ENCODE data around the gene TECPR1.

The TECPR1 gene

GRCh38 chr7:98257701-98258100 lies 5.7 kb upstream of the TECPR1 start:
- TF ChIP-seq YY1 (IDR thresholded peaks at IDR 0.05; ENCODE audit: low read depth) (no peak), USF1 (IDR thresholded peaks at IDR 0.05) (no peak), CEBPB (IDR thresholded peaks at IDR 0.05) (no peak), REST (IDR thresholded peaks at IDR 0.05; ENCODE audit: low read depth) (no peak), EGR1 (IDR thresholded peaks at IDR 0.05) (no peak), TAF1 (IDR thresholded peaks at IDR 0.05; ENCODE audit: low read depth) (no peak)
- TF ChIP-seq, protein P1, sequence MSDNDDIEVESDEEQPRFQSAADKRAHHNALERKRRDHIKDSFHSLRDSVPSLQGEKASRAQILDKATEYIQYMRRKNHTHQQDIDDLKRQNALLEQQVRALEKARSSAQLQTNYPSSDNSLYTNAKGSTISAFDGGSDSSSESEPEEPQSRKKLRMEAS (IDR thresholded peaks at IDR 0.05) = no peak

GRCh38 chr7:98256431-98256830 lies 4.4 kb upstream of the TECPR1 start:
- TF ChIP-seq USF1 (IDR thresholded peaks at IDR 0.05) = no peak
- no peak for TF ChIP-seq NFIC (IDR thresholded peaks at IDR 0.05)
- TF ChIP-seq CREB1 (IDR thresholded peaks at IDR 0.05; ENCODE audit: low read depth) = no peak
- TF ChIP-seq EP300 (IDR thresholded peaks at IDR 0.05; ENCODE audit: borderline replicate concordance) = no peak
- TF ChIP-seq, protein P1 (IDR thresholded peaks at IDR 0.05) = no peak
- TF ChIP-seq EGR1 (IDR thresholded peaks at IDR 0.05) = no peak
- TF ChIP-seq ZBTB7A (IDR thresholded peaks at IDR 0.05; ENCODE audit: low read depth) = no peak
- TF ChIP-seq TEAD4 (IDR thresholded peaks at IDR 0.05) = no peak
- TF ChIP-seq CEBPB (IDR thresholded peaks at IDR 0.05) = no peak
- no peak for TF ChIP-seq FOXM1 (IDR thresholded peaks at IDR 0.05; ENCODE audit: borderline replicate concordance, low read depth)

DNA sequence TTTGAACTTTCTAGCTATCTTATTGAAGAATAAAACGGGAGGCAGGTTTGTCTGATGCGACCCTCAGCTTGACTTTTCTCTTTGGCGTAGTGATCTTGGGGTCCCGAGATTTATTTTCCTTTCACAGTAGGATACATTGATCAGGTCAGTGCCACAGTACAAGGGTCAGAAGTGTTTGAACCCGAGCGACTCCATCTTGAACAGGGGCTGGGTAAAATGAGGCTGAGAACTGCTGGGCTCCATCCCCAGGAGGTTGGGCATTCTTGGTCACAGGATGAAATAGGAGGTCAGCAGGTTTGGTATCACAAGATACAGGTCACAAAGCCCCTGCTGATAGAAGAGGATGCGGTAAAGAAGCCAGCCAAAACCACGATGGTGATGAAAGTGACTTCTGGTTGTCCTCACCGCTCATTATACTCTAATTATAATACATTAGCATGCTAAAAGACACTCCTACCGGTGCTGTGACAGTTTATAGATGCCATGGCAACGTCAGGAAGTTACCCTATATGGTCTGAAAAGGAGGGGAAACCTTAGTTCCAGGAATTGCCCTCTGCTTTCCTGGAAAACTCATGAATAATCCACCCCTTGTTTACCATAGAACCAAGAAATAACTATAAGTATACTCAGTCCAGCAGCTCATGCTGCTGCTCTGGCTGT lies 3.0 kb upstream of the TECPR1 start:
- no peak for TF ChIP-seq EGR1 (IDR thresholded peaks at IDR 0.05)
- TF ChIP-seq FOXM1 (IDR thresholded peaks at IDR 0.05; ENCODE audit: borderline replicate concordance, low read depth) = no peak
- TF ChIP-seq TAF1 (IDR thresholded peaks at IDR 0.05; ENCODE audit: low read depth) = no peak
- TF ChIP-seq TEAD4 (IDR thresholded peaks at IDR 0.05) = no peak
- TF ChIP-seq TCF12 (IDR thresholded peaks at IDR 0.05; ENCODE audit: low read depth) = no peak
- no peak for TF ChIP-seq ZBTB7A (IDR thresholded peaks at IDR 0.05; ENCODE audit: low read depth)
- TF ChIP-seq, protein P1 (IDR thresholded peaks at IDR 0.05) = no peak
- no peak for TF ChIP-seq EP300 (IDR thresholded peaks at IDR 0.05; ENCODE audit: borderline replicate concordance)
- no peak for TF ChIP-seq CEBPB (IDR thresholded peaks at IDR 0.05)
- TF ChIP-seq REST (IDR thresholded peaks at IDR 0.05; ENCODE audit: low read depth) = no peak
- no peak for TF ChIP-seq NFIC (IDR thresholded peaks at IDR 0.05)
- TF ChIP-seq YY1 (IDR thresholded peaks at IDR 0.05; ENCODE audit: low read depth) = no peak
- TF ChIP-seq CREB1 (IDR thresholded peaks at IDR 0.05; ENCODE audit: low read depth) = no peak
- TF ChIP-seq RAD21 (IDR thresholded peaks at IDR 0.05; ENCODE audit: low read depth) = no peak

DNA sequence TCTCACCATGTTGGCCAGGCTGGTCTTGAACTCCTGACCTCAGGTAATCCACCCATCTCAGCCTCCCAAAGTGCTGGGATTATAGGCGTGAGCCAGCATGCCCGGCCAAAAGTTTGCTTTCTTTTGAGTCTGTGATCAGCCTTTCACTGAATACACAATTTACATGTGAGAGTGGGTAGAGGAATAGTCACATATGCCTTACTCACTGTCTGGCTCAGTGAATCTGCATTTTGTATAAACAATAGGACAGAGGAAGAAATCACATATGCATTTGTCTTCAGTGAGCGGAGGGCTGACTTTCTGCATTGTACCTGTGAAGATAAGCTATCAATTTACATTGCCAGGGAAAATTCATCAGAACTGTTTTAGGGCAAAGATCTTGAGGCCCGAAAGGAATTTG lies 2.5 kb upstream of the TECPR1 start:
- no peak for TF ChIP-seq TCF12 (IDR thresholded peaks at IDR 0.05; ENCODE audit: low read depth)
- no peak for TF ChIP-seq TEAD4 (IDR thresholded peaks at IDR 0.05)
- TF ChIP-seq NFIC (IDR thresholded peaks at IDR 0.05) = no peak
- TF ChIP-seq, protein P1 (IDR thresholded peaks at IDR 0.05) = no peak
- TF ChIP-seq REST (IDR thresholded peaks at IDR 0.05; ENCODE audit: low read depth) = no peak
- TF ChIP-seq CEBPB (IDR thresholded peaks at IDR 0.05) = no peak
- no peak for TF ChIP-seq RAD21 (IDR thresholded peaks at IDR 0.05; ENCODE audit: low read depth)
- TF ChIP-seq YY1 (IDR thresholded peaks at IDR 0.05; ENCODE audit: low read depth) = no peak
- no peak for TF ChIP-seq EGR1 (IDR thresholded peaks at IDR 0.05)
- TF ChIP-seq EP300 (IDR thresholded peaks at IDR 0.05; ENCODE audit: borderline replicate concordance) = no peak
- TF ChIP-seq TAF1 (IDR thresholded peaks at IDR 0.05; ENCODE audit: low read depth) = no peak
- no peak for TF ChIP-seq FOXM1 (IDR thresholded peaks at IDR 0.05; ENCODE audit: borderline replicate concordance, low read depth)
- TF ChIP-seq ZBTB7A (IDR thresholded peaks at IDR 0.05; ENCODE audit: low read depth) = no peak
- no peak for TF ChIP-seq CREB1 (IDR thresholded peaks at IDR 0.05; ENCODE audit: low read depth)
- no peak for TF ChIP-seq USF1 (IDR thresholded peaks at IDR 0.05)

Data from Ishikawa (cell line).